ENCODE results near the gene CYTH3. TPM values are rescaled to one million over a fixed set of nuclear protein-coding genes. Genes with fewer than 3 reads are reported as not detected.

Gene CYTH3
- total and polyA plus RNA-seq, 2 of the 8 experiments (the other 6 are each of a cell fraction or from before 2014, with no cell fraction given) = 10.3 to 11.9 TPM

DNA sequence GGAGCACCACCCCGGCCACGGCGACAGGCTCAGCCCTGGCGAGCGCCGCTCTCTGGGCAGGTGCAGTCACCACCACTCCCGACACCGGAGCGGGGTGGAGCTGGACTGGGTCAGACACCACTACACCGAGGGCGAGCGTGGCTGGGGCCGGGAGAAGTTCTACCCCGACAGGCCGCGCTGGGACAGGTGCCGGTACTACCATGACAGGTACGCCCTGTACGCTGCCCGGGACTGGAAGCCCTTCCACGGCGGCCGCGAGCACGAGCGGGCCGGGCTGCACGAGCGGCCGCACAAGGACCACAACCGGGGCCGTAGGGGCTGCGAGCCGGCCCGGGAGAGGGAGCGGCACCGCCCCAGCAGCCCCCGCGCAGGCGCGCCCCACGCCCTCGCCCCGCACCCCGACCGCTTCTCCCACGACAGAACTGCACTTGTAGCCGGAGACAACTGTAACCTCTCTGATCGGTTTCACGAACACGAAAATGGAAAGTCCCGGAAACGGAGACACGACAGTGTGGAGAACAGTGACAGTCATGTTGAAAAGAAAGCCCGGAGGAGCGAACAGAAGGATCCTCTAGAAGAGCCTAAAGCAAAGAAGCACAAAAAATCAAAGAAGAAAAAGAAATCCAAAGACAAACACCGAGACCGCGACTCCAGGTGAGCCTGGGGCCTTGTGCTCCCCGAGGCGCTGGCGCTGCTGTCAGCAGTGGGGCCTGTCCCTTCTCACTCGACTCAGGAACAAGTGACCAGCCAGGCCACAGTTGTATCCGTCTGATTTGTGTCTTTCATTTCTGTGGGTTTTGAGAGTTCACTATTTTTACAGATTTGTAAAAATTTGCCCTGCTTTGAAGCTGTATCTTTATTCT lies 117.7 kb downstream of the CYTH3 start:
- no peak overlapping the region for H3K4me3 ChIP-seq (ENCODE audit: extremely low read depth in 1 of 4, insufficient read depth in 2 of 4, low read depth in 3 of 4, low read length in 4 of 4)
- no peaks in the 10 kb centered on the region; the same call in 1 of the 2 replicates for H3K79me1 ChIP-seq (ENCODE audit: low read depth, low read length)
- H2BK120ac ChIP-seq (replicated peaks; ENCODE audit: low read depth, low read length) = no peak overlapping the region
- no peaks in the 10 kb centered on the region for H3K4me1 ChIP-seq (replicated peaks in 1 of 4; ENCODE audit: control insufficient read depth in 3 of 4, insufficient read depth in 4 of 4, low read length in 3 of 4)
- no peaks in the 10 kb centered on the region for H3K27me3 ChIP-seq (replicated peaks in 1 of 4; ENCODE audit: control insufficient read depth in 3 of 4, extremely low read depth in 1 of 4, insufficient read depth in 3 of 4, low read length in 3 of 4)
- peaks cover 15 to 68% (median 40%) of the 10 kb centered on the region in 4 experiments for H3K36me3 ChIP-seq (ENCODE audit: control insufficient read depth in 2 of 4, insufficient read depth in 4 of 4, low read length in 3 of 4)
- peaks cover 0 to 6% of the 10 kb centered on the region in 2 experiments for H4K20me1 ChIP-seq (replicated peaks in 1 of 2; ENCODE audit: control insufficient read depth in 1 of 2, insufficient read depth in 2 of 2, low read length in 2 of 2)
- no peak overlapping the region for H3K18ac ChIP-seq (ENCODE audit: extremely low read depth, low read length)
- no peaks in the 10 kb centered on the region for H3K9me3 ChIP-seq (ENCODE audit: insufficient read depth in 2 of 2, low read depth in 1 of 2, low read length in 1 of 2)
- WGBS, 2 experiments (ENCODE audit: extremely low coverage in 1 of 2, insufficient coverage in 1 of 2, insufficient read length in 1 of 2, insufficient replicate concordance in 2 of 2, low coverage in 1 of 2, low lambda C conversion rate in 2 of 2, missing lambda C conversion rate in 1 of 2) = 95% methylated on average over 51 of the region's 64 CpGs; no CpG with 5 or more reads in 1 of the 2 experiments
- no peak overlapping the region for H3K4me2 ChIP-seq (ENCODE audit: insufficient read depth in 1 of 2, low read depth in 2 of 2, low read length in 2 of 2)
- H3K79me2 ChIP-seq (ENCODE audit: control insufficient read depth in 1 of 2, insufficient read depth in 2 of 2, low read length in 2 of 2) = no peaks in the 10 kb centered on the region
- DNase-seq (ENCODE audit: low read depth in 1 of 2, low spot score in 2 of 2) (no peak), FAIRE-seq (no peak)
- no peak overlapping the region for H3K56ac ChIP-seq (replicated peaks; ENCODE audit: insufficient read length, low read depth, low read length)
- CTCF ChIA-PET (ENCODE audit: partially characterized antibody) = no interaction called here
- H4K8ac ChIP-seq (ENCODE audit: extremely low read depth, insufficient read depth, low read length) = no peak overlapping the region
- H2BK5ac ChIP-seq (ENCODE audit: low read depth, low read length) = no peak overlapping the region
- H4K91ac ChIP-seq (replicated peaks; ENCODE audit: insufficient read length, low read length) = no peak overlapping the region
- no peak overlapping the region for H4K5ac ChIP-seq (ENCODE audit: insufficient read length, low read depth, low read length)
- POLR2A ChIA-PET (ENCODE audit: partially characterized antibody) = no interaction called here
- H3K9ac ChIP-seq (replicated peaks in 1 of 4; ENCODE audit: extremely low read depth in 1 of 4, low read depth in 3 of 4, low read length in 3 of 4) = no peak overlapping the region
- no peaks in the 10 kb centered on the region for H3K23me2 ChIP-seq (ENCODE audit: low read depth, low read length)
- H2AK5ac ChIP-seq (ENCODE audit: low read depth, low read length) = no peak overlapping the region
- no peak overlapping the region for H3K23ac ChIP-seq (ENCODE audit: insufficient read length)
- no peak overlapping the region for H2BK12ac ChIP-seq (ENCODE audit: low read depth, low read length)
- no peak overlapping the region for H3K27ac ChIP-seq (ENCODE audit: low read depth, low read length)
- H3K14ac ChIP-seq (ENCODE audit: insufficient read length) = no peak overlapping the region
- H3K4ac ChIP-seq (replicated peaks; ENCODE audit: insufficient read length, low read depth, low read length) = no peak overlapping the region
- no peak overlapping the region for H2BK20ac ChIP-seq (ENCODE audit: low read length)
- no peak overlapping the region for H2BK15ac ChIP-seq (ENCODE audit: low read length)
- no peak overlapping the region for H2AFZ ChIP-seq (ENCODE audit: low read length)
- TF ChIP-seq TEAD4 (IDR thresholded peaks at IDR 0.05; ENCODE audit: low read depth, low read length) (no peak), BCL11A (IDR thresholded peaks at IDR 0.05; ENCODE audit: low read depth in 2 of 2, low read length in 2 of 2) (no peak), CBX8 (IDR thresholded peaks at IDR 0.05; ENCODE audit: borderline replicate concordance, low read depth, low read length) (no peak), TCF12 (IDR thresholded peaks at IDR 0.05; ENCODE audit: low read depth, low read length) (no peak), KDM1A (IDR thresholded peaks at IDR 0.05; ENCODE audit: borderline replicate concordance, low read length) (no peak), RNF2 (IDR thresholded peaks at IDR 0.05; ENCODE audit: borderline replicate concordance, low read depth, low read length, missing control alignments, poor library complexity, severe bottlenecking) (no peak)
- TF ChIP-seq, protein P1, sequence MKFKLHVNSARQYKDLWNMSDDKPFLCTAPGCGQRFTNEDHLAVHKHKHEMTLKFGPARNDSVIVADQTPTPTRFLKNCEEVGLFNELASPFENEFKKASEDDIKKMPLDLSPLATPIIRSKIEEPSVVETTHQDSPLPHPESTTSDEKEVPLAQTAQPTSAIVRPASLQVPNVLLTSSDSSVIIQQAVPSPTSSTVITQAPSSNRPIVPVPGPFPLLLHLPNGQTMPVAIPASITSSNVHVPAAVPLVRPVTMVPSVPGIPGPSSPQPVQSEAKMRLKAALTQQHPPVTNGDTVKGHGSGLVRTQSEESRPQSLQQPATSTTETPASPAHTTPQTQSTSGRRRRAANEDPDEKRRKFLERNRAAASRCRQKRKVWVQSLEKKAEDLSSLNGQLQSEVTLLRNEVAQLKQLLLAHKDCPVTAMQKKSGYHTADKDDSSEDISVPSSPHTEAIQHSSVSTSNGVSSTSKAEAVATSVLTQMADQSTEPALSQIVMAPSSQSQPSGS (IDR thresholded peaks at IDR 0.05; ENCODE audit: low read length) = no peak

All from H1 (cell line).